SK-N-SH (cell line): ENCODE results near the gene PRKAR1A.

ENCODE experiments used
- CTCF ChIP-seq: fragments of 200-600 bp; sonication (generic); IDR thresholded peaks from 2 replicates; pipeline ENCODE4 v1.6.1; 2017; ENCODE audit warnings: antibody characterized with exemption, mild to moderate bottlenecking, moderate library complexity
- EZH2phosphoT487 ChIP-seq: fragments of 200-600 bp; sonication (generic); IDR thresholded peaks from 2 replicates; pipeline ENCODE4 v1.6.1; 2017; ENCODE audit warnings: low read depth, mixed run types, mild to moderate bottlenecking, antibody characterized with exemption, moderate library complexity, borderline replicate concordance
- FOXJ3 ChIP-seq: sonication (generic); formaldehyde crosslinking; IDR thresholded peaks from 2 replicates; pipeline ENCODE4 v1.5.1; 2020; ENCODE audit warnings: mild to moderate bottlenecking, missing genetic modification reagents
- JUND ChIP-seq: IDR thresholded peaks from 2 replicates; pipeline ENCODE4 v1.4.0; 2012
- NFIC ChIP-seq: IDR thresholded peaks from 2 replicates; pipeline ENCODE4 v1.4.0; 2012; ENCODE audit warnings: borderline replicate concordance
- NRF1 ChIP-seq: IDR thresholded peaks from 2 replicates; pipeline ENCODE4 v1.6.1; 2012; ENCODE audit warnings: low read depth, mild to moderate bottlenecking, low read length
- POLR2AphosphoS5 ChIP-seq: IDR thresholded peaks from 2 replicates; pipeline ENCODE4 v1.6.1; 2012; ENCODE audit warnings: low read depth, low read length
- RCOR1 ChIP-seq: fragments of 150-350 bp; IDR thresholded peaks from 2 replicates; pipeline ENCODE4 v1.6.1; 2017; ENCODE audit warnings: antibody characterized with exemption, low read length
- SIN3A ChIP-seq: IDR thresholded peaks from 2 replicates; pipeline ENCODE4 v1.6.1; 2012; ENCODE audit warnings: low read depth, mild to moderate bottlenecking, low read length, moderate library complexity, borderline replicate concordance
- TAF1 ChIP-seq: IDR thresholded peaks from 2 replicates; pipeline ENCODE4 v1.6.1; 2012; ENCODE audit warnings: low read depth, mild to moderate bottlenecking, low read length, moderate library complexity, borderline replicate concordance
- TEAD4 ChIP-seq: IDR thresholded peaks from 2 replicates; pipeline ENCODE4 v1.4.0; 2012; ENCODE audit warnings: mild to moderate bottlenecking, borderline replicate concordance; ENCODE audit not compliant: insufficient read depth

- TF ChIP-seq POLR2AphosphoS5 (no peak), TEAD4 (no peak), CTCF (no peak), NFIC (no peak), RCOR1 (no peak), JUND (no peak), TAF1 (no peak), SIN3A (no peak), EZH2phosphoT487 (no peak), FOXJ3 (CRISPR knock-in tag) (no peak), NRF1 (no peak)
These were observed 1.7 kb downstream of the PRKAR1A start for GRCh38 chr17:68513932-68514331.
